Measurements from ENCODE around the gene EPC2. TPM values are rescaled to one million over a fixed set of nuclear protein-coding genes. Genes with fewer than 3 reads are reported as not detected.

The EPC2 gene
- 8.8 and 13.4 TPM in 2 replicates for polyA plus RNA-seq (2012; rRNA removed)
- polyA plus RNA-seq (2012; cell fraction: cytosol; rRNA removed) = 12.3 and 12.7 TPM in 2 replicates
- 4.2 and 12.6 TPM in 2 replicates for polyA plus RNA-seq (2012; cell fraction: nucleus; rRNA removed)

DNA sequence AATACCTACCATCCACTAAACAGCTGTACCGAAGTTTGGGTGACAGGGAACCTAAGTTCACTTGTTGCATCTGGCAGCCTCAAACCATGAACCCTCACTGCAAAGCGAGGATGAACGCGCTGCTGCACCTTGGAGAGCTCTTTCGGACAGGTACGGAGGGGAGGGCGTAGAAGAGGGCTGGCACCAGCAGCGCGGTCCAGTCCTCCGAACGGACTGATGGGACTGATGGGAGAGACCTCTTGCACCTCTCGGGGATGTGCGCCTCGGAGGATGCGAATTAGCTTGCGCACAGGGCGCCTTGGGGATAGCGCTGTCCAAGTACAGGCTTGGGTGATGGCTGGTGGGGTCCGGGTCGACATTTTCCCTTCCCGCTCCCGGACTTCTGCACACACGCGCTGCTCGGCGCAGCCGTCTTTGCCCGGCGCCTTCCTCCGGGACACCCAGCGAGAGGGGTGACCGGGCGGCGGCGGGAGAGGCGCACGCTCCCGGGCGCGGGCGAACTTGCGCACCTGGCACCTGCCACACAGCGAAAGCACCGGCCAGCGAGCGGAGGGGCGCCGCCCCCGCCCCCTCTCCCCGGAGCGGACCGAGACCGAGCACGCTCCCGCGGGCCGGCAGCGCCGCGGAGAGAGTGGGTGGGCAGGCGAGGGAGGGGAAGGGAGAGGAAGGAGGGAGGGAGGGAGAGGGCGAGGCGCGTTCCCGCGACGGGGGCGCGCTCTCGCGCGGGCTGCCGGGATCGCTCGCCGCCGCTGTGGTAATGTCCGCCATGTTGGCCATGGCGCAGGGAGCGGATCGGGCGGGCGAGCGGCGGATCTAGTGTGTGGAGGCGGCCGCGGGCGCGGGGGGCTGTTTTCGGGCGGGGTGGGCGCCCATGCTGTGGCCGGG, at the start of gene EPC2:
Gene EPC2, plus strand, starts transcription at position 754 of the 885 bp plus-strand sequence. CDS start 267 bp downstream, outside the sequence.
- Histone ChIP-seq H3K9ac (peak within 1 kb of the TSS; percentile 90), H3K9me3 (no peaks in the 10 kb centered on the region), H3K36me3 (replicated peaks in 1 of 2; ENCODE audit: control insufficient read depth in 1 of 2, insufficient read depth in 2 of 2, low read length in 1 of 2) (no peaks in the 10 kb centered on the region), H3K9me2 (no peaks in the 10 kb centered on the region), H3K4me1 (ENCODE audit: control insufficient read depth in 1 of 2, insufficient read depth in 2 of 2, low read depth in 1 of 2, low read length in 1 of 2) (peaks cover 0 to 6% of the 10 kb centered on the region in 2 experiments; a peak in 2 of 4 replicates), H4K20me1 (ENCODE audit: insufficient read depth) (peaks cover 40% of the 10 kb centered on the region), H3F3A (replicated peaks; ENCODE audit: insufficient read depth) (peaks cover 7% of the 10 kb centered on the region), H2AFZ (ENCODE audit: low read depth) (peak within 1 kb of the TSS; percentile 96), H3K27me3 (ENCODE audit: insufficient read depth) (no peaks in the 10 kb centered on the region), H3K79me2 (ENCODE audit: insufficient read depth) (peaks cover 40% of the 10 kb centered on the region), H3K4me2 (peak within 1 kb of the TSS; percentile 97), H3K27ac (ENCODE audit: low read depth in 2 of 2, low read length in 1 of 2) (peak within 1 kb of the TSS; percentile 90 to 99), H3K4me3 (ENCODE audit: low read depth in 2 of 2, low read length in 1 of 2) (peak within 1 kb of the TSS; percentile 93 to 97)
- ChIA-PET POLR2A (interaction anchor here (1.0 to 1.4 kb wide), 2 partner anchors 231 to 655 kb away, joined by 3 read pairs; no protein-coding TSS in a partner anchor), CTCF (interaction anchor here (1.3 kb wide), 2 partner anchors 346 to 373 kb away, joined by 4 to 7 read pairs; no protein-coding TSS in a partner anchor)
- WGBS (ENCODE audit: low lambda C conversion rate) = 1% methylated on average over 20 of the region's 94 CpGs
- peak; percentile 93 for DNase-seq
- TF ChIP-seq YY1 (IDR thresholded peaks at IDR 0.05; ENCODE audit: low read depth) (peak; percentile 87), TAF1 (IDR thresholded peaks at IDR 0.05; ENCODE audit: borderline replicate concordance, low read depth, low read length) (peak; percentile 91), IRF3 (IDR thresholded peaks at IDR 0.05; ENCODE audit: low read depth, low read length) (no peak), GABPA (IDR thresholded peaks at IDR 0.05; ENCODE audit: low read depth) (no peak), TCF12 (IDR thresholded peaks at IDR 0.05) (no peak), FOXJ3 (CRISPR knock-in tag; IDR thresholded peaks at IDR 0.05) (no peak), TEAD4 (IDR thresholded peaks at IDR 0.05; ENCODE audit: borderline replicate concordance, insufficient read depth) (no peak; the same call in 1 of the 2 replicates), MAX (IDR thresholded peaks at IDR 0.05; ENCODE audit: low read depth) (0 out of 2 replicates have a peak, but pooled peaks have one; percentile 7), FOXM1 (IDR thresholded peaks at IDR 0.05; ENCODE audit: low read depth) (no peak), CTCF (IDR thresholded peaks at IDR 0.05) (no peak), FOSL2 (IDR thresholded peaks at IDR 0.05; ENCODE audit: borderline replicate concordance, low read depth) (no peak), MEF2A (IDR thresholded peaks at IDR 0.05; ENCODE audit: borderline replicate concordance, low read depth) (no peak), JUND (IDR thresholded peaks at IDR 0.05) (no peak), RXRA (IDR thresholded peaks at IDR 0.05; ENCODE audit: borderline replicate concordance, low read depth) (no peak), ZBTB33 (IDR thresholded peaks at IDR 0.05; ENCODE audit: borderline replicate concordance, low read depth) (no peak), RFX5 (IDR thresholded peaks at IDR 0.05; ENCODE audit: low read length) (no peak), CHD2 (IDR thresholded peaks at IDR 0.05; ENCODE audit: low read length, partially characterized antibody) (peak; percentile 89), EP300 (IDR thresholded peaks at IDR 0.05; ENCODE audit: borderline replicate concordance in 1 of 2, low read depth in 1 of 2, low read length in 1 of 2) (no peak; a peak in 1 of 4 replicates), POLR2AphosphoS5 (IDR thresholded peaks at IDR 0.05; ENCODE audit: low read depth, low read length) (peak; percentile 73; the same call in 1 of the 2 replicates)
- TF ChIP-seq, protein P1, sequence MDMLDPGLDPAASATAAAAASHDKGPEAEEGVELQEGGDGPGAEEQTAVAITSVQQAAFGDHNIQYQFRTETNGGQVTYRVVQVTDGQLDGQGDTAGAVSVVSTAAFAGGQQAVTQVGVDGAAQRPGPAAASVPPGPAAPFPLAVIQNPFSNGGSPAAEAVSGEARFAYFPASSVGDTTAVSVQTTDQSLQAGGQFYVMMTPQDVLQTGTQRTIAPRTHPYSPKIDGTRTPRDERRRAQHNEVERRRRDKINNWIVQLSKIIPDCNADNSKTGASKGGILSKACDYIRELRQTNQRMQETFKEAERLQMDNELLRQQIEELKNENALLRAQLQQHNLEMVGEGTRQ (IDR thresholded peaks at IDR 0.05; ENCODE audit: borderline replicate concordance, low read depth, low read length) = no peak
- TF ChIP-seq, protein P2, sequence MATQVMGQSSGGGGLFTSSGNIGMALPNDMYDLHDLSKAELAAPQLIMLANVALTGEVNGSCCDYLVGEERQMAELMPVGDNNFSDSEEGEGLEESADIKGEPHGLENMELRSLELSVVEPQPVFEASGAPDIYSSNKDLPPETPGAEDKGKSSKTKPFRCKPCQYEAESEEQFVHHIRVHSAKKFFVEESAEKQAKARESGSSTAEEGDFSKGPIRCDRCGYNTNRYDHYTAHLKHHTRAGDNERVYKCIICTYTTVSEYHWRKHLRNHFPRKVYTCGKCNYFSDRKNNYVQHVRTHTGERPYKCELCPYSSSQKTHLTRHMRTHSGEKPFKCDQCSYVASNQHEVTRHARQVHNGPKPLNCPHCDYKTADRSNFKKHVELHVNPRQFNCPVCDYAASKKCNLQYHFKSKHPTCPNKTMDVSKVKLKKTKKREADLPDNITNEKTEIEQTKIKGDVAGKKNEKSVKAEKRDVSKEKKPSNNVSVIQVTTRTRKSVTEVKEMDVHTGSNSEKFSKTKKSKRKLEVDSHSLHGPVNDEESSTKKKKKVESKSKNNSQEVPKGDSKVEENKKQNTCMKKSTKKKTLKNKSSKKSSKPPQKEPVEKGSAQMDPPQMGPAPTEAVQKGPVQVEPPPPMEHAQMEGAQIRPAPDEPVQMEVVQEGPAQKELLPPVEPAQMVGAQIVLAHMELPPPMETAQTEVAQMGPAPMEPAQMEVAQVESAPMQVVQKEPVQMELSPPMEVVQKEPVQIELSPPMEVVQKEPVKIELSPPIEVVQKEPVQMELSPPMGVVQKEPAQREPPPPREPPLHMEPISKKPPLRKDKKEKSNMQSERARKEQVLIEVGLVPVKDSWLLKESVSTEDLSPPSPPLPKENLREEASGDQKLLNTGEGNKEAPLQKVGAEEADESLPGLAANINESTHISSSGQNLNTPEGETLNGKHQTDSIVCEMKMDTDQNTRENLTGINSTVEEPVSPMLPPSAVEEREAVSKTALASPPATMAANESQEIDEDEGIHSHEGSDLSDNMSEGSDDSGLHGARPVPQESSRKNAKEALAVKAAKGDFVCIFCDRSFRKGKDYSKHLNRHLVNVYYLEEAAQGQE (IDR thresholded peaks at IDR 0.05; ENCODE audit: low read depth, low read length) = peak; percentile 87
